WTC11 (cell line): Measurements from ENCODE around the gene PIK3C3. TPM values are rescaled to one million over a fixed set of nuclear protein-coding genes. Genes with fewer than 3 reads are reported as not detected.
"Not testable (repeated sequence)": the region's sequence is repeated elsewhere in the genome, so short reads cannot be mapped to it uniquely, and the experiment has no call there.

Experiments used
- ATAC-seq: fragments of 200-7000 bp; cut with Tn5 transposase; 2 replicates; pipeline ENCODE4 v1.10.0; 2021; ENCODE audit warnings: mild to moderate bottlenecking, moderate library complexity
- CTCF ChIA-PET: fragments of 300-600 bp; sonication (Branson Sonifier 250); formaldehyde crosslinking; loops from one replicate; lab custom pipeline; 2021; ENCODE audit warnings: antibody characterized with exemption; lab: Charles Lee
- POLR2A ChIA-PET: fragments of 350-600 bp; sonication (Branson Sonifier 250); formaldehyde crosslinking; loops from one replicate; lab custom pipeline; 2021; ENCODE audit warnings: antibody characterized with exemption; lab: Charles Lee
- DNase-seq: peaks from one replicate; pipeline ENCODE4 v3.0.0; 2021; ENCODE audit warnings: low spot score
- H3K27ac Mint-ChIP-seq: 2 replicates; pipeline ENCODE4 v1.8.0; 2021; ENCODE audit warnings: mixed read lengths
- H3K27me3 Mint-ChIP-seq: 2 replicates; pipeline ENCODE4 v1.8.0; 2021; ENCODE audit warnings: low read depth, mild to moderate bottlenecking, moderate library complexity, mixed read lengths
- H3K36me3 Mint-ChIP-seq: 2 replicates; pipeline ENCODE4 v1.8.0; 2021; ENCODE audit warnings: mixed read lengths
- H3K4me1 Mint-ChIP-seq: 2 replicates; pipeline ENCODE4 v1.8.0; 2022; ENCODE audit warnings: mixed read lengths
- H3K4me3 Mint-ChIP-seq: 2 replicates; pipeline ENCODE4 v1.8.0; 2021; ENCODE audit warnings: mild to moderate bottlenecking, moderate library complexity, mixed read lengths
- H3K9me3 Mint-ChIP-seq: 2 replicates; pipeline ENCODE4 v1.8.0; 2021; ENCODE audit warnings: mixed read lengths
- CBFB ChIP-seq: sonication (generic); formaldehyde crosslinking; IDR thresholded peaks from 2 replicates; pipeline ENCODE4 v1.8.1; 2022; ENCODE audit warnings: mild to moderate bottlenecking, low read depth, missing genetic modification reagents
- CREM ChIP-seq: sonication (generic); formaldehyde crosslinking; IDR thresholded peaks from 2 replicates; pipeline ENCODE4 v1.8.1; 2022; ENCODE audit warnings: mild to moderate bottlenecking, missing genetic modification reagents, moderate library complexity
- FOXP1 ChIP-seq: sonication (generic); formaldehyde crosslinking; IDR thresholded peaks from 2 replicates; pipeline ENCODE4 v1.8.0; 2022; ENCODE audit warnings: missing genetic modification reagents, mild to moderate bottlenecking, moderate library complexity, borderline replicate concordance
- KAT7 ChIP-seq: sonication (generic); formaldehyde crosslinking; IDR thresholded peaks from 2 replicates; pipeline ENCODE4 v1.8.1; 2023; ENCODE audit warnings: missing genetic modification reagents, mild to moderate bottlenecking, borderline replicate concordance
- NFATC4 ChIP-seq: fragments of 250-450 bp; sonication (Bioruptor Pico); IDR thresholded peaks from 2 replicates; pipeline ENCODE4 v1.9.0; 2021; ENCODE audit warnings: mild to moderate bottlenecking
- NFE2L1 ChIP-seq: sonication (generic); formaldehyde crosslinking; IDR thresholded peaks from 2 replicates; pipeline ENCODE4 v1.8.1; 2023; ENCODE audit warnings: missing genetic modification reagents
- NR2C2 ChIP-seq: sonication (generic); formaldehyde crosslinking; IDR thresholded peaks from 2 replicates; pipeline ENCODE4 v1.8.0; 2022; ENCODE audit warnings: mild to moderate bottlenecking, missing genetic modification reagents
- SP1 ChIP-seq: sonication (generic); formaldehyde crosslinking; conservative IDR thresholded peaks from 2 replicates; pipeline ENCODE4 v1.8.1; 2022; ENCODE audit warnings: missing genetic modification reagents
- ZNF121 ChIP-seq: sonication (generic); formaldehyde crosslinking; IDR thresholded peaks from 2 replicates; pipeline ENCODE4 v1.8.0; 2023; ENCODE audit warnings: missing genetic modification reagents
- ZNF138 ChIP-seq: sonication (generic); formaldehyde crosslinking; conservative IDR thresholded peaks from 2 replicates; pipeline ENCODE4 v1.8.1; 2022; ENCODE audit warnings: mild to moderate bottlenecking, moderate library complexity, missing genetic modification reagents
- ZNF423 ChIP-seq: fragments of 250-450 bp; sonication (Bioruptor Pico); IDR thresholded peaks from 2 replicates; pipeline ENCODE4 v2.1.2; 2022; ENCODE audit warnings: mild to moderate bottlenecking, moderate library complexity
- total RNA-seq: library from RNA; stranded (reverse); gene quantifications from 3 replicates; pipeline ENCODE4 v1.2.3, GENCODE V29; 2021
- TF ChIP-seq, protein P1 (sequence below): fragments of 250-450 bp; sonication (Bioruptor Pico); IDR thresholded peaks from 2 replicates; pipeline ENCODE4 v1.9.0; 2021; ENCODE audit warnings: mild to moderate bottlenecking, borderline replicate concordance
- TF ChIP-seq, protein P2 (sequence below): sonication (generic); formaldehyde crosslinking; conservative IDR thresholded peaks from 2 replicates; pipeline ENCODE4 v1.8.1; 2023; ENCODE audit warnings: mild to moderate bottlenecking, low read depth, missing genetic modification reagents, moderate library complexity
- TF ChIP-seq, protein P3 (sequence below): fragments of 250-450 bp; sonication (Bioruptor Pico); IDR thresholded peaks from 2 replicates; pipeline ENCODE4 v1.9.0; 2021; ENCODE audit warnings: moderate library complexity, mild to moderate bottlenecking, inconsistent platforms, borderline replicate concordance
- TF ChIP-seq, protein P4 (sequence below): sonication (generic); formaldehyde crosslinking; IDR thresholded peaks from 2 replicates; pipeline ENCODE4 v1.8.0; 2023; ENCODE audit warnings: mild to moderate bottlenecking, missing genetic modification reagents
- TF ChIP-seq, protein P5 (sequence below): sonication (generic); formaldehyde crosslinking; IDR thresholded peaks from 2 replicates; pipeline ENCODE4 v1.8.0; 2022; ENCODE audit warnings: mild to moderate bottlenecking, missing genetic modification reagents
- TF ChIP-seq, protein P6 (sequence below): sonication (generic); formaldehyde crosslinking; IDR thresholded peaks from 2 replicates; pipeline ENCODE4 v1.8.0; 2023; ENCODE audit warnings: missing genetic modification reagents, mild to moderate bottlenecking, borderline replicate concordance

Gene PIK3C3
- total RNA-seq, 1 experiment from 2014 or later: 40.4 TPM

DNA sequence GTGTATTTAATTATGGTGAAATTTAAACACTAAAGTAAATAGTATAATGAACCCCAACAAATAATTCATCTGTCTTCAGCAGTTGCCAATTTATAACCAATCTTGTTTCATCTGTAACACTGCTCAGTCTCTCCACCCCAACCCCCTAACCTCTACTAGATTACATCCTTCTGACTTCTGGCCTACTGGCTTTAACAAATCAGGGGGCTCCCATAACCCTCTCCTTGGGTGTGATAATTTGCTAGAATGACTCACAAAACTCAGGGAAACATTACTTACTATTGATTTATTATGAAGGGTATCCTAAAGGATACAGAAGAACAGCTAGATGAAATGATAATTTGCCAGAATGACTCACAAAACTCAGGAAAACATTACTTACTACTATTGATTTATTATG, 50.7 kb downstream of the PIK3C3 start:
- DNase-seq (no peak), ATAC-seq (no peak)
- Mint-ChIP-seq H3K9me3 (no peaks in the 10 kb centered on the region), H3K4me3 (no peak overlapping the region), H3K27me3 (no peaks in the 10 kb centered on the region), H3K27ac (no peak overlapping the region), H3K36me3 (peaks cover 26% of the 10 kb centered on the region), H3K4me1 (no peaks in the 10 kb centered on the region)
- ChIA-PET POLR2A (no interaction called here), CTCF (no interaction called here)
- no peak for TF ChIP-seq ZNF121
- TF ChIP-seq, protein P1, sequence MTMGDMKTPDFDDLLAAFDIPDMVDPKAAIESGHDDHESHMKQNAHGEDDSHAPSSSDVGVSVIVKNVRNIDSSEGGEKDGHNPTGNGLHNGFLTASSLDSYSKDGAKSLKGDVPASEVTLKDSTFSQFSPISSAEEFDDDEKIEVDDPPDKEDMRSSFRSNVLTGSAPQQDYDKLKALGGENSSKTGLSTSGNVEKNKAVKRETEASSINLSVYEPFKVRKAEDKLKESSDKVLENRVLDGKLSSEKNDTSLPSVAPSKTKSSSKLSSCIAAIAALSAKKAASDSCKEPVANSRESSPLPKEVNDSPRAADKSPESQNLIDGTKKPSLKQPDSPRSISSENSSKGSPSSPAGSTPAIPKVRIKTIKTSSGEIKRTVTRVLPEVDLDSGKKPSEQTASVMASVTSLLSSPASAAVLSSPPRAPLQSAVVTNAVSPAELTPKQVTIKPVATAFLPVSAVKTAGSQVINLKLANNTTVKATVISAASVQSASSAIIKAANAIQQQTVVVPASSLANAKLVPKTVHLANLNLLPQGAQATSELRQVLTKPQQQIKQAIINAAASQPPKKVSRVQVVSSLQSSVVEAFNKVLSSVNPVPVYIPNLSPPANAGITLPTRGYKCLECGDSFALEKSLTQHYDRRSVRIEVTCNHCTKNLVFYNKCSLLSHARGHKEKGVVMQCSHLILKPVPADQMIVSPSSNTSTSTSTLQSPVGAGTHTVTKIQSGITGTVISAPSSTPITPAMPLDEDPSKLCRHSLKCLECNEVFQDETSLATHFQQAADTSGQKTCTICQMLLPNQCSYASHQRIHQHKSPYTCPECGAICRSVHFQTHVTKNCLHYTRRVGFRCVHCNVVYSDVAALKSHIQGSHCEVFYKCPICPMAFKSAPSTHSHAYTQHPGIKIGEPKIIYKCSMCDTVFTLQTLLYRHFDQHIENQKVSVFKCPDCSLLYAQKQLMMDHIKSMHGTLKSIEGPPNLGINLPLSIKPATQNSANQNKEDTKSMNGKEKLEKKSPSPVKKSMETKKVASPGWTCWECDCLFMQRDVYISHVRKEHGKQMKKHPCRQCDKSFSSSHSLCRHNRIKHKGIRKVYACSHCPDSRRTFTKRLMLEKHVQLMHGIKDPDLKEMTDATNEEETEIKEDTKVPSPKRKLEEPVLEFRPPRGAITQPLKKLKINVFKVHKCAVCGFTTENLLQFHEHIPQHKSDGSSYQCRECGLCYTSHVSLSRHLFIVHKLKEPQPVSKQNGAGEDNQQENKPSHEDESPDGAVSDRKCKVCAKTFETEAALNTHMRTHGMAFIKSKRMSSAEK (CRISPR knock-in tag): no peak
- TF ChIP-seq, protein P2, sequence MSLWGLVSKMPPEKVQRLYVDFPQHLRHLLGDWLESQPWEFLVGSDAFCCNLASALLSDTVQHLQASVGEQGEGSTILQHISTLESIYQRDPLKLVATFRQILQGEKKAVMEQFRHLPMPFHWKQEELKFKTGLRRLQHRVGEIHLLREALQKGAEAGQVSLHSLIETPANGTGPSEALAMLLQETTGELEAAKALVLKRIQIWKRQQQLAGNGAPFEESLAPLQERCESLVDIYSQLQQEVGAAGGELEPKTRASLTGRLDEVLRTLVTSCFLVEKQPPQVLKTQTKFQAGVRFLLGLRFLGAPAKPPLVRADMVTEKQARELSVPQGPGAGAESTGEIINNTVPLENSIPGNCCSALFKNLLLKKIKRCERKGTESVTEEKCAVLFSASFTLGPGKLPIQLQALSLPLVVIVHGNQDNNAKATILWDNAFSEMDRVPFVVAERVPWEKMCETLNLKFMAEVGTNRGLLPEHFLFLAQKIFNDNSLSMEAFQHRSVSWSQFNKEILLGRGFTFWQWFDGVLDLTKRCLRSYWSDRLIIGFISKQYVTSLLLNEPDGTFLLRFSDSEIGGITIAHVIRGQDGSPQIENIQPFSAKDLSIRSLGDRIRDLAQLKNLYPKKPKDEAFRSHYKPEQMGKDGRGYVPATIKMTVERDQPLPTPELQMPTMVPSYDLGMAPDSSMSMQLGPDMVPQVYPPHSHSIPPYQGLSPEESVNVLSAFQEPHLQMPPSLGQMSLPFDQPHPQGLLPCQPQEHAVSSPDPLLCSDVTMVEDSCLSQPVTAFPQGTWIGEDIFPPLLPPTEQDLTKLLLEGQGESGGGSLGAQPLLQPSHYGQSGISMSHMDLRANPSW: no peak
- TF ChIP-seq, protein P3, sequence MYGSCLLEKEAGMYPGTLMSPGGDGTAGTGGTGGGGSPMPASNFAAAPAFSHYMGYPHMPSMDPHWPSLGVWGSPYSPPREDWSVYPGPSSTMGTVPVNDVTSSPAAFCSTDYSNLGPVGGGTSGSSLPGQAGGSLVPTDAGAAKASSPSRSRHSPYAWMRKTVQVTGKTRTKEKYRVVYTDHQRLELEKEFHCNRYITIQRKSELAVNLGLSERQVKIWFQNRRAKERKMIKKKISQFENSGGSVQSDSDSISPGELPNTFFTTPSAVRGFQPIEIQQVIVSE (CRISPR knock-in tag): no peak
- no peak for TF ChIP-seq SP1
- TF ChIP-seq, protein P4, sequence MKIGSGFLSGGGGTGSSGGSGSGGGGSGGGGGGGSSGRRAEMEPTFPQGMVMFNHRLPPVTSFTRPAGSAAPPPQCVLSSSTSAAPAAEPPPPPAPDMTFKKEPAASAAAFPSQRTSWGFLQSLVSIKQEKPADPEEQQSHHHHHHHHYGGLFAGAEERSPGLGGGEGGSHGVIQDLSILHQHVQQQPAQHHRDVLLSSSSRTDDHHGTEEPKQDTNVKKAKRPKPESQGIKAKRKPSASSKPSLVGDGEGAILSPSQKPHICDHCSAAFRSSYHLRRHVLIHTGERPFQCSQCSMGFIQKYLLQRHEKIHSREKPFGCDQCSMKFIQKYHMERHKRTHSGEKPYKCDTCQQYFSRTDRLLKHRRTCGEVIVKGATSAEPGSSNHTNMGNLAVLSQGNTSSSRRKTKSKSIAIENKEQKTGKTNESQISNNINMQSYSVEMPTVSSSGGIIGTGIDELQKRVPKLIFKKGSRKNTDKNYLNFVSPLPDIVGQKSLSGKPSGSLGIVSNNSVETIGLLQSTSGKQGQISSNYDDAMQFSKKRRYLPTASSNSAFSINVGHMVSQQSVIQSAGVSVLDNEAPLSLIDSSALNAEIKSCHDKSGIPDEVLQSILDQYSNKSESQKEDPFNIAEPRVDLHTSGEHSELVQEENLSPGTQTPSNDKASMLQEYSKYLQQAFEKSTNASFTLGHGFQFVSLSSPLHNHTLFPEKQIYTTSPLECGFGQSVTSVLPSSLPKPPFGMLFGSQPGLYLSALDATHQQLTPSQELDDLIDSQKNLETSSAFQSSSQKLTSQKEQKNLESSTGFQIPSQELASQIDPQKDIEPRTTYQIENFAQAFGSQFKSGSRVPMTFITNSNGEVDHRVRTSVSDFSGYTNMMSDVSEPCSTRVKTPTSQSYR: no peak
- TF ChIP-seq ZNF423 (CRISPR knock-in tag): no peak
- TF ChIP-seq ZNF138 (CRISPR knock-in tag): no peak
- TF ChIP-seq NFATC4 (CRISPR knock-in tag): no peak
- TF ChIP-seq NR2C2 (CRISPR knock-in tag): no peak
- no peak for TF ChIP-seq KAT7
- TF ChIP-seq CBFB (CRISPR knock-in tag): no peak
- no peak for TF ChIP-seq FOXP1
- no peak for TF ChIP-seq CREM (CRISPR knock-in tag)
- TF ChIP-seq, protein P5, sequence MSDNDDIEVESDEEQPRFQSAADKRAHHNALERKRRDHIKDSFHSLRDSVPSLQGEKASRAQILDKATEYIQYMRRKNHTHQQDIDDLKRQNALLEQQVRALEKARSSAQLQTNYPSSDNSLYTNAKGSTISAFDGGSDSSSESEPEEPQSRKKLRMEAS (CRISPR knock-in tag): no peak
- no peak for TF ChIP-seq NFE2L1 (CRISPR knock-in tag)
- TF ChIP-seq, protein P6, sequence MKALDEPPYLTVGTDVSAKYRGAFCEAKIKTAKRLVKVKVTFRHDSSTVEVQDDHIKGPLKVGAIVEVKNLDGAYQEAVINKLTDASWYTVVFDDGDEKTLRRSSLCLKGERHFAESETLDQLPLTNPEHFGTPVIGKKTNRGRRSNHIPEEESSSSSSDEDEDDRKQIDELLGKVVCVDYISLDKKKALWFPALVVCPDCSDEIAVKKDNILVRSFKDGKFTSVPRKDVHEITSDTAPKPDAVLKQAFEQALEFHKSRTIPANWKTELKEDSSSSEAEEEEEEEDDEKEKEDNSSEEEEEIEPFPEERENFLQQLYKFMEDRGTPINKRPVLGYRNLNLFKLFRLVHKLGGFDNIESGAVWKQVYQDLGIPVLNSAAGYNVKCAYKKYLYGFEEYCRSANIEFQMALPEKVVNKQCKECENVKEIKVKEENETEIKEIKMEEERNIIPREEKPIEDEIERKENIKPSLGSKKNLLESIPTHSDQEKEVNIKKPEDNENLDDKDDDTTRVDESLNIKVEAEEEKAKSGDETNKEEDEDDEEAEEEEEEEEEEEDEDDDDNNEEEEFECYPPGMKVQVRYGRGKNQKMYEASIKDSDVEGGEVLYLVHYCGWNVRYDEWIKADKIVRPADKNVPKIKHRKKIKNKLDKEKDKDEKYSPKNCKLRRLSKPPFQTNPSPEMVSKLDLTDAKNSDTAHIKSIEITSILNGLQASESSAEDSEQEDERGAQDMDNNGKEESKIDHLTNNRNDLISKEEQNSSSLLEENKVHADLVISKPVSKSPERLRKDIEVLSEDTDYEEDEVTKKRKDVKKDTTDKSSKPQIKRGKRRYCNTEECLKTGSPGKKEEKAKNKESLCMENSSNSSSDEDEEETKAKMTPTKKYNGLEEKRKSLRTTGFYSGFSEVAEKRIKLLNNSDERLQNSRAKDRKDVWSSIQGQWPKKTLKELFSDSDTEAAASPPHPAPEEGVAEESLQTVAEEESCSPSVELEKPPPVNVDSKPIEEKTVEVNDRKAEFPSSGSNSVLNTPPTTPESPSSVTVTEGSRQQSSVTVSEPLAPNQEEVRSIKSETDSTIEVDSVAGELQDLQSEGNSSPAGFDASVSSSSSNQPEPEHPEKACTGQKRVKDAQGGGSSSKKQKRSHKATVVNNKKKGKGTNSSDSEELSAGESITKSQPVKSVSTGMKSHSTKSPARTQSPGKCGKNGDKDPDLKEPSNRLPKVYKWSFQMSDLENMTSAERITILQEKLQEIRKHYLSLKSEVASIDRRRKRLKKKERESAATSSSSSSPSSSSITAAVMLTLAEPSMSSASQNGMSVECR: no peak

DNA sequence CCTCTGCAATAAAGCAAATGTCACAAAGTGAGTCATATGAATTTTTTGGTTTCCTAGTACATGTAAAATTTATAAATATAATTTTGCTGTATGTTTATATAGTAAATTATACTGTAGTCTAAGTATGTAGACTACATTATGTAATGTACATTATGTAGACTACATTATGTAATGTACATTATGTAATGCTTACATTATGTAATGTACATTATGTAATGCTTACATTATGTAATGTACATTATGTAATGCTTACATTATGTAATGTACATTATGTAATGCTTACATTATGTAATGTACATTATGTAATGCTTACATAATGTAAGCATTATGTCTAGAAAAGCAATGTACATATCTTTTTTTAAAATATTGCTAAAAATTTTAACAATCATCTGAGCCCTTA, 54.4 kb downstream of the PIK3C3 start:
- H3K9me3 Mint-ChIP-seq, H3K27ac Mint-ChIP-seq, H3K27me3 Mint-ChIP-seq, DNase-seq, ATAC-seq, H3K4me3 Mint-ChIP-seq, POLR2A ChIA-PET, CTCF ChIA-PET, H3K4me1 Mint-ChIP-seq: not testable (repeated sequence)
- H3K36me3 Mint-ChIP-seq: peaks cover 12% of the 10 kb centered on the region
